HG02981 (cell line): ENCODE measurements around the gene SGMS1.
"Not testable (repeated sequence)": the region's sequence is repeated elsewhere in the genome, so short reads cannot be mapped to it uniquely, and the experiment has no call there.

Experiments
- ATAC-seq: cut with Tn5 transposase; IDR thresholded peaks from one replicate; pipeline ENCODE4 v1.9.1; 2021; ENCODE audit warnings: mild to moderate bottlenecking, moderate library complexity; ENCODE audit not compliant: unreplicated experiment

SGMS1 gene

GRCh38 chr10:50541317-50541716, 82.4 kb downstream of the SGMS1 start:
- no peak for ATAC-seq

GRCh38 chr10:50540826-50541122, 83.0 kb downstream of the SGMS1 start:
- ATAC-seq = peak; percentile 12

- peak; percentile 63 for ATAC-seq
These were observed 83.5 kb downstream of the SGMS1 start for GRCh38 chr10:50540069-50540825.

- ATAC-seq = peak; percentile 29
These were observed 85.0 kb downstream of the SGMS1 start for GRCh38 chr10:50538555-50539398.

- no peak for ATAC-seq
These were observed 87.0 kb downstream of the SGMS1 start for GRCh38 chr10:50536617-50537240.

- not testable (repeated sequence) for ATAC-seq
These were observed 88.9 kb downstream of the SGMS1 start for GRCh38 chr10:50534748-50535376.

GRCh38 chr10:50533296-50533695, 90.5 kb downstream of the SGMS1 start:
- ATAC-seq = no peak

- ATAC-seq = no peak
These were observed 92.2 kb downstream of the SGMS1 start for GRCh38 chr10:50531388-50532077.

GRCh38 chr10:50529660-50530059, 94.1 kb downstream of the SGMS1 start:
- ATAC-seq = no peak

- no peak for ATAC-seq
These were observed 95.5 kb downstream of the SGMS1 start for GRCh38 chr10:50528206-50528605.

- no peak for ATAC-seq
These were observed 96.2 kb downstream of the SGMS1 start for GRCh38 chr10:50527442-50528043.

GRCh38 chr10:50526185-50526584, 97.6 kb downstream of the SGMS1 start:
- ATAC-seq = no peak

- ATAC-seq = no peak
These were observed 100.4 kb downstream of the SGMS1 start for GRCh38 chr10:50523357-50523756.

GRCh38 chr10:50522908-50523307, 100.8 kb downstream of the SGMS1 start:
- no peak for ATAC-seq

- no peak for ATAC-seq
These were observed 103.6 kb downstream of the SGMS1 start for GRCh38 chr10:50520115-50520514.

- ATAC-seq = no peak
These were observed 106.1 kb downstream of the SGMS1 start for GRCh38 chr10:50517626-50518025.

GRCh38 chr10:50516171-50516570, 107.6 kb downstream of the SGMS1 start:
- ATAC-seq = no peak

GRCh38 chr10:50515420-50515819, 108.3 kb downstream of the SGMS1 start:
- ATAC-seq = no peak

- ATAC-seq = no peak
These were observed 108.8 kb downstream of the SGMS1 start for GRCh38 chr10:50514995-50515394.

- ATAC-seq = no peak
These were observed 109.8 kb downstream of the SGMS1 start for GRCh38 chr10:50513956-50514355.
